ENCODE measurements around the gene SEC24D.

The SEC24D gene

DNA sequence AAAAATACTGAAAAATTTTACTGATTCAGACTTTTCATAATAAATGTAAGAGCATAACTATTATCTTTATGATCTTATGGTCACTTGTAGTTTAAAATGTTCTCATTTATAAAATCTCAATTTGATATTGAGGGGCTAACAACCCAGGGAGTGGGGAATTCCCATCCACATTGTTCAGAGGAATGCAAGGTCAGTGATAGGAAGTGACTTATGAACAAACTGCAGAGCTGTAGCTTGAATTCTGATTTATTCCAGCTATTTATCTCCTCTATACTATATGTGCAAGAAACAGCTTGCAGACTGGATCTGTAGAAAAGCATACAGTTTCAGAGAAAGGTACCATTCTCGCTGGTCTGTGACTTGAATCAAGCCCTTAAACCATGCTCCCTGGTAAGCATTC, 61.6 kb downstream of the SEC24D start:
- DNase-seq (ENCODE audit: low read depth) = no peak

DNA sequence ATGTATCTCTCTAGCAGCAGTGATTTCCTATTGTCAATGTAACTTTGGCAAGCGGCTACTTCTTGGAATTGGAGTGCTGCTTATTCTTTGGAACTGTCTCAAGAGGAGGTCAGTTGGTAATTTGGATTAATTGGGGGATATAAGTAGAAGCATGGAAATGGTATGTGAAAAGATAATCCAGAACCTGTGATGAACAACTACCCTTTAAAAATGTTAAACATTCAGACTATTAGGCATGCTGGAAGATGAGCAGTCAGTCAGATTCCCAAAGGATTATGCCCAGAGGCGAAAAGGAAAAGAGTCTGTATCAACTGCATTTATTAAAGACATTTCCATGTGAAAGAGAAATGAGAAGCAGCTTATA, 62.5 kb downstream of the SEC24D start:
- DNase-seq (ENCODE audit: low read depth) = no peak

DNA sequence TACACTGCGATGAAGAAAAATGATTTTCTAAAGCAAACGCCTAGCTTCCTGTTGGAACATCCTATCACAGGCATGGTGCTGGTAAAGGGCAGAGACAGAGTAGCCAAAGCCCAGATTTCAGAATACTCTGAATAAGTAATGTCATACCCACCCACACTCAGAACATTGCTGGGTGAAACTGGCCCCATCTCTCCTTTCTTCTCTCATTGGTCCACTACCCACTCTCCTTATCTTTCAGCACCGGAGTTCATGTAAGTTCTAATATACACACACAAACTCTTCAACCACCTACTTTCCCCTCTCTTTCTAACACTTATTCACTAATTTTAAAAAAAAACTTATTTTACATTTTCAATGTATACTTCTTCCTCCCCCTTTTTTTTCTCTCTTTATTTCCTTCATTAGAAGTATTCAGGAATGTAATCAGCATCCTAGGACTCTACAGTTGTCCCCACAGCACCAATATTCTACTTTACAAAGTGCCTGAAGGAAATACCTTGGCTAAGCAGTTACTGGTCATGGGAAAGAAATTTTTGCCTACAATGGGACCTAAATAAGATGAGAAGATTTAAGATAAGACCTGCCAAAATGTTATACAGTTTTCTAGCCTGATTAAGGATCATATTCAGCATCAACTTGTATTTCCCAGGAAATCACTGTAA, 63.0 kb downstream of the SEC24D start:
- DNase-seq (ENCODE audit: low read depth) = no peak

DNA sequence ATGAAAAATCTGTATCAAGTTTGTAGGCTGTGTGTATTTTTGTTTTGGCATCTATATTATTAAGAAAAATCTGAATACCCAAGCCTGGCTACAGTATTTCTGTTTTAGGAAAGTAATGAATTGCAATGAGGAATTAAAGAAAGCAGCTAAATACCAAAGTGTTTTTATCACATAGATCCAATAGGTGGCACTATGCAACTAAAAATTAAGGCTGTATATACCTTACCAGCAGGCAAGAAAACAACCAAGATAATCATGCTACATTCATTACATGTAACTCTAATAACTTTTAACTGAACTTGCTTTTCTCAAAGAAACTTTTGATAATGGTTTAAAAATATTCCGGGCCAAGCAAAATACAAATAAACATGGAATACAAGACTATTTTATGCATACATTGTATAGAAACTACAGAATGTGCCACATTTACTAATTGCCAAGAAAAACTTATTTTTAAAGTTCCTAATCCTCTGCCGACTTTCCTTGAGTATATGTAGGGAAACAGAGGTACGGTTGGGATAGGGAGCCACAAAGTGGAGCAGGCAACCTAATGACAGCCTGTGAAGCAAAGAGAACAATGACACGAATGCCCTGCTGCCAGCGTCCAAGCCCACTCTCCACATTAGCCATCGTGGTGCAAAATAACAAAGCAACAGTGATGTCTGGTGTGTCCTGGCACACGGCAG, 63.7 kb downstream of the SEC24D start:
- DNase-seq (ENCODE audit: low read depth) = no peak

DNA sequence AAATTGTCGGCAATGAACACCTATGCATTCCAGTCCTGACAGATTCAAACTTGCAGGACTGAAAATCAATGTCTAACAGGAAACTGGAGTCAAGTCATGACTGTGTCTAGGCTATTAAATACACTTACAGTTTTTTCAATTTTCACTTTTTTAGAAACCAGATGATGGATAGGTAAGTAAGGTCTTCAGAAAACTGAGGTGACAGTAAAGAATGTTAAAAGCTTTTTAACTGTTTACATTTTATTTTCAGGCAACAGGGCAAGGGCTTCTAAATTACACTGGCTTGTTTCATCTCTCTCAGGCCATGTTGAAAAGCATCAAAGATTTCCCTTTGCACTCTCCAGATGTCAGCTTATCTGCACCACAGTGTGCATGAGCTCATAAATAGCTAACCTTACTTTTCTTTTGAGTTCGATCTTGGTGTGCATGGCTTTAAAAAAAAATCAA, 65.2 kb downstream of the SEC24D start:
- no peak for DNase-seq (ENCODE audit: low read depth)

DNA sequence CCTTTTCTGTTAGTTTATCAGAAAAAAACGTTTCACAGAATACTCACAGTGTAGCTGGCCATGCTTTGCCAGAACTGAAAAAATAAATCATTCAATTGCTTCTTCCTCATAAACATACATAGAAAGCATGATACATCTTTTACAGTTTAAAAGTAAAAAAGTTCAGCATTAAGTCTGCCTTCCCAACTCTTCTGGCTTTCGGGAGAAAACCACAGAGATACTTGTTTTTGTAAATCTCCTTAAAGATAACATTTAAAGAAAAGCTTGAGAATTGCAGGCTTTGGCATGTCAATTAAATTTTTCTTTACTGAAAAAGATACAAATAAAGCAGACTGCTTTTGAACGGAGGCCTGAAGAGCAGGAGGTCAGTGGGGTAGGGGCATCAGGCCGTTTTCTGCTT, 66.8 kb downstream of the SEC24D start:
- no peak for DNase-seq (ENCODE audit: low read depth)

DNA sequence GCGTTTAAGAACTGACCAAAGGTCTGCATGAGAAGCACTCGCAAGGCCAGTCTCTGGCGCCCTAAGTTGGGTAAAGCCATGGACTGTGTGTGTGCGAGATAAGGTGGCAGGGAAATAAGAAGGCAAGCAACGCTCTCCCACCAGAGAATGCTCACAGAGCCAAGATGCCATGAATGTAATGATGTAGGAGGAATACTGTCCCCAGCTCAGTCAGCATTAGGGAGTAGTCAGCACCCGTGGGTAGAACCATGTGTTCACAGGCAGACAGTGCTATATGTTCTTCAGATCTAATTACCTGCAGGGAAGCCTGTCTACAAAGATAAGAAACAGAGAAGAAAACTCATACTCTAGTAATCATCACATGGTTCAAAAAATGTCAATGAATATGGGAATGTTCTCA, 68.8 kb downstream of the SEC24D start:
- no peak for DNase-seq (ENCODE audit: low read depth)

DNA sequence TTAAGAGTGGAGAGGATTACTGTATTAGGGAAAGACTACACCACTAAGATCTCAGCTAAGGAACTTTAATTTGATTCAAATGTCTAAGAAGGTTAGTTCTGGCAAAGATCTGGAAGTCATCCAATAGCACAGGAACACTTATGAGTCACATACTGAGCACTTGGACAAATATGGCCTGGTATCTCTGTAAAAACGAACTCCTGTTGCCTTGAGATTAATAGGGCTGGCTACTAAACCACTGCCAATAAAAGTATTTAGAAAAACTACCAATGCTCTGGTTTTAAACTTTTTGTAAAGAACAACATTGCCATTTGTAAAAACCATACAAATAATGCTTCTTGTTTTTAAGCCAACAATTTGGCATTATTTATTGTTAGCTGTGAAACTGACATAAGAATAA, 70.5 kb downstream of the SEC24D start:
- no peak for DNase-seq (ENCODE audit: low read depth)

DNA sequence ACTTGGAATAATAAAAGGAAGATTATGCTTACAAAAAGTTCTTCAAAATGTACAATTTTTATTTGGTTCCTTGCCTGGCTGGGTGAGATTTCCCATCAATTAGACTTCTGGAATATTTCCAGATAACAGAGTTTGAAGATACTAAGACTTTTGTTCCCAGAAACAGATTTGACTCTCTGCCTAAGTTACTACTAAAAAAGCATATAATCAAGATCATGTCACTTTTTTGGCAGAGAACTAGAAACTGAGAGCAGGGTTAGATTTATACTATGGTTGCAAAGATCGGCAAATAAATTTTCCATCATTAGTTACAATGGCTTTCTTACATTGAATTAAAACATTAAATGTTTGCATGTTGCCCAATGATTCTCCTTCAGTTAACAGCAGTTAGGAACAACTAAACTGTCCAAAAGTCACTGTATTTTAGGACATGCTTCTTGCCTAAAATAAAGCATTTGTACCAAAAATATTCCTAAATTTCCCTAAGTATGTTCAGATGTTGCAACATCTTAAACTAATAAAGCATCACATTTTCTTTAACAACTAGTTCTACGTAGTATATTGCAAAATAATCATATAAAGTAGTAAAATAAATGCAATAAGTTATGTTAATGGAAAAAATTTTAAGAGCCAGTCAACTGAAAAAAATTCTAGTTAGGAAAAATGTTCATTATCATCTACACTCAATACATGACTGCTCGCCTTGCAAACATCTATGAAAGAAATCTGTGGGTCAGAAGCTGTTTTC, 73.0 kb downstream of the SEC24D start:
- no peak for DNase-seq (ENCODE audit: low read depth)

DNA sequence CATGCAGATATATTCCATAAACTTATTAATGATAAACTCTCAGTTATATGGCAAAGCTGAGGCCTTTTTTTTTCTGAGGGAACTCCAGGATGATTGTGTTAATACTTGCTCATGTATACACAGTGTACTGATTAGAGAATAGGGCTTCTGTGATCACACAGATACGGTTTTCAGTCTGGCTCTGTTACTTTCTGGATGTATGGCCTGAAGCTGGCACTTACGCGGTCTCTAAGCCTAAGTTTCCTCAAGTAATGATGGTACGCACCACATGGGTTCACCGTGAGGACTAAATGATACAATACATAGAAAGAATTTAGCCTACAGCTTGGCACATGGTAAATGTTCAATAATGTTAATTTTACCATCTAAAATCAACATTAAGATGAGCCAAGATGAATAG, 73.8 kb downstream of the SEC24D start:
- DNase-seq (ENCODE audit: low read depth) = no peak

DNA sequence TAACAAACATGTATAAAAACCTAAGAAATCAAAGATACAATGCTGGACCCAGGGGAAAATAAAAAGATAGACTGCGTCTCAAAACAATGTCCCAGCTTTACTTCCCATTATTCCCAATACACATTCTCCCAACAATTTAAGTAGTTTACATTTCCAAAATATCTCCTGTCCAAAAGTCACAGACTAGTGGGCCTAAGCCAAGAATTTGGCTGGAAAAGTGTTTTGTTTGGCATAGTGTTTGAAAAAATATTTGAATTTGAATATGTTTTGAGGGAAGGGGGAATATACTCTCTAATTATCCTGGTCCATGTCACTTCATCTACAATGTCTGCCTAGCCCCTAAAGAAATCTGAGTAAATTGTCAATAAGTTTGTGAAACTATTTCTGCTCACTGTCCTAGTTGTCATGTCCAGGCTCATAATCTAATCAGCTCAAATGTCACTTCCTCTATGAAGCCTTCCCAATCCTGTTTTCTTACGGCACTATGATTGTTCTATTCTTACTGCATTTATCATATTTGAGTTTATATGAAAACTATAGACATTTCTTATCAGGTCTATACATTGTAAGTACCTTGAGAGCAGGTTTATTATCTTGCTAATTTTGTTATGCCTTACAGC, 74.4 kb downstream of the SEC24D start:
- no peak for DNase-seq (ENCODE audit: low read depth)

DNA sequence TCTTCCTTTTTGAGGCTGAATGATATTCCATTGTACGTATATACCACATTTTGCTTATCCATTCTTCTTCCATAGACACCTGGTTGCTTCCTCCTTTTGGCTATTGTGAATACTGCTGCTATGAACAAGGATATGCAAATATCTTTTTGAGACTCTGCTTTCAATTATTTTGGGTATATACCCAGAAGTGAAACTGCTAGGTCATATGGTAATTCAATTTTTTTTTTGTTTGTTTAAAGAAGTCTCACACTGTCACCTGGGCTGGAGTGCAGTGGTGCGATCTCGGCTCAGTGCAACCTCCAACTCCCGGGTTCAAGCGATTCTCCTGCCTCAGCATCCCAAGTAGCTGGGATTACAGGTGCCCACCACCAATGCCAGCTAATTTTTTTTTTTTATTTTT, 75.4 kb downstream of the SEC24D start:
- DNase-seq (ENCODE audit: low read depth) = no peak

DNA sequence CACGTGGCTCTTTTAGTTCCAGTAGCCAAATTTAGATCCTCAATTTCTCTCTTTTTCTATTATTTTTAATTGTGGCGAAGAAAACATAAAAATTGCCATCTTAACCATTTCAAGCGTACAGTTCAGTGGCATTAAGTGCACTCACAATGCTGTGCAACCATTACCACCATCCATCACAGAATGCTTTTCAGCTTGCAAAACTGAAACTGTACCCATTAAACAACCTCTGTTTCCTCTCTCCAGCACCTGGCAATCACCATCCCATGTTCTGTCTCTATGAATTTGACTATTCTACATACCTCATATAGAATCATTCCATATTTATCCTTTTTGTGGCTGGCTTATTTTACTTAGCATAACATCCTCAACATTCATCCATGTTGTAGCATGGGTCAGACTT, 75.8 kb downstream of the SEC24D start:
- DNase-seq (ENCODE audit: low read depth) = no peak

DNA sequence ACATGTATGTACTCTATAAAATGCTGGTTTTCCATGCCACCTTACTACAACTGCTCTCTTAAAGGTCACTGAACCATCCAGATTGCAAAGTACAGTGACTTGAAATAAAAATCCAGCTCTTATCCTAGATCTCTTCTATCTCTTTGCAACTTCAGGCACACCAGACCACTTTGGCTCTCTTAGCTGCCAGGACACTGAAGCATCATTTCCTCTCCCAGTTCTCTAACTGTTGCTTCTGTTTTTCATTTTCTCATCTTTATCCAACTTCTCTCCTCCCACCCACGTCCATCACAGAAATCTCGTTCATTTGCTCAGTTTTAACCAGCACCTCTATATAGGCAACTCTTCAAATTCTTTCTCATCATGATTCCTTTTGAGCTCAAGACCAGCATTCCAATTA, 76.4 kb downstream of the SEC24D start:
- DNase-seq (ENCODE audit: low read depth) = no peak

DNA sequence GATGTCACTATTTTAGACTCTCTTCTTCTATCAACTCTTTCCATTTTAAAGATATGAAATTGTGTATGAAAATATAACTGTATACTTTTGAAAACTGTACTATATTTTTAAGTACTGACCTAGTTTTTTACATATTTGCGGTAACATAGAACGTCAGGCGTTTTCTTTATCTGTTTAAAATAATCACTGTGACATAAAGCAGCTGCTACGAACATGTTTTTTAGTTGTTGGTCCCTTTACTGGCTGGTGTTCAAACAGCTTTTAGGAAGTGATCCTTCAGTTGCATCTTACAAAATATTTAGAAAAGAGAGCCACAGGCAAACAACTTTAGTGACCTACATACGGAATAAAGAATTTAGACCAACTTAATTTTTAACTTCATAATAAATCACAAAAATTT, 77.6 kb downstream of the SEC24D start:
- DNase-seq (ENCODE audit: low read depth) = no peak

DNA sequence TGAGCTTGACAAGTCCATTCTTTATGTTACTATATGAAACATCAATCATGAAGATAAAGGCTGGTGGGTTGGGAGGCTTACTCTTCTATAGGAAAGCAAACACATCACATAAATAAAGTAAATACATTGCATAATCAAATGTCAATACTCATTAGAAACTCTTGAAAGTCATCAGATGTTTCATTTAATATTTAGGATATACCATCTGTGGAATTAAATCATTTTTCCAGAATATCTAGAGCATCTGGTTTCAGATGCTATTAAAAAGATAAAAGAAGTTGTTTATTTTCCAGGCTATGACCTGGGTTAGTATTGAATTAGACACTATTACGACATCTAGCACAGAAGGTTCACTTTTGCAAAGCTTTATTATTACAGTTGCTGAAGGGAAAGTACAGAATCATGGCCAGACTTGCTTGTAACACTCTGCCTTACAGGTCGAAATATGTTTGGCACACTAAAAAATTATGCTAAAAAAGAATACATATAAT, 78.1 kb downstream of the SEC24D start:
- DNase-seq (ENCODE audit: low read depth) = no peak

DNA sequence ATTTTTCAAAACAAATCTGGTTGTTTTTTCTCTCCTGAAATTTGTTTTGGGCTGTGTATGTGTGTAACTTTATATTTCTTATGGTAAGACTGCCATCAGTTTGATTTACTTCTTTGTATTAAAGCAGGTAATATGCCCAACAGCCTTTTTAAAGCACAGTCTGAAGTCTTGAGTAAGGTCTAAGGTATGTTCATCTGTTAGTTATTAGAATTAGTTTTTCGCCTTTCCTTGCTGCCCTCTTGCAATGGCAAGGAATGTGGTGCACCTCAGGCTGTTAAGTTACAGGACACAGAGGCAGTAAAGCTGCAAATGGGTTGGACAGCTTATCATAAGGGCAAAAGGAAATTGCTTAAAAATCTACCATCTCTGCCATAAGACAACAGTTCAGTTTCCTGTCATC, 79.0 kb downstream of the SEC24D start:
- no peak for DNase-seq (ENCODE audit: low read depth)

DNA sequence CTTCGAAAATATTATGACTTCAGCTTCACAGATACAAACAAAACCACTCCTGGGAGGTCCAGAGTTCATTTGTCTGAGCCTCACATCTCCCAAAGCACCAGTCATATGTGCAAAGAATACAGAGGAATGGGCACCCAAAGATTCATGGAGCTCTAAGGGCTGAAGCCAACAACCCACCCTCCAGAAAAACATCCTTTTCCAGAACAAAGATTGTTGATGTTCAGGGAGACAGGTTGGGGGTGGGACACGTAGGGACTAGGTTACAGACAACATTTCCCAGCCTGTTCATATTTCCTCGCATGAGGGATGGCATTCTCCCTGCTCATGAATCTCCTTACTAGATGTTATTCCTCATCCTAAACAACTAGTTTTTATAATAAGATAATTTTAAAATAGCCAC, 79.5 kb downstream of the SEC24D start:
- DNase-seq (ENCODE audit: low read depth) = no peak

DNA sequence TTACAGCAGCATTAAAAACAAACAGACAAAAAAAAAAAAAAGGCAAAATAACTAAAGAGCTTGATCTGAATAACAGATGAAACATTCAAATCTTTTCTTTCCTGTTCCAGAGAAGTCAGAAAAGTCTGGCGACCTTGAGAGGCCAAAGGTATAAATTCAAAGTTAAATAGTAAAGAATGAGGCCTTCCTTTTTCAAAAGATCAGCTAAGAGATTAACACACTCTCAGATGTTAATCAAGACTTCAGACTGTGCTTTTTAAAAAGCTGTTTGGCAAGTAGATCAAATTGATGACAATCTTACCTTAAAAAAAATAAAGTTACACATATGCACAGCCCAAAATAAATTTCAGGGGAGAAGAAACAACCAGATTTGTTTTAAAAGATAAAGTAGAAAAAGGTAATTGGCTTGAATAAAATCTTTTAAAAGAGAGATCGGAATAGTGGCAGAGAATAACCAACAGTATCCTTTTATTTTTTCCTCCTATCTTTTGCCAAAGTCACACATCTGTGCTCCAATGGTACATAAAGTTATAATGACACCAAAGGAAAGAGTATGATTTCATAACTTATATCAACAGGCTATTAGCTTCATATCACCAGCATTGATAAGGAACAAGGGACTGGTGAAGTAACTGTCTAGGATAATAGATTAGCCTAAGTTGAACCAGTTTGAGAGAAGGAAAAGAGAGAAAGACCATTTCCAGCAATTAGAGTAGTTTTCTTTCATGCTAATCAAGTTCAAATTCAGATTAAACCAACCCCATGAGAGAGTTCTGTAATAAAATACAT, 80.3 kb downstream of the SEC24D start:
- DNase-seq (ENCODE audit: low read depth) = no peak

DNA sequence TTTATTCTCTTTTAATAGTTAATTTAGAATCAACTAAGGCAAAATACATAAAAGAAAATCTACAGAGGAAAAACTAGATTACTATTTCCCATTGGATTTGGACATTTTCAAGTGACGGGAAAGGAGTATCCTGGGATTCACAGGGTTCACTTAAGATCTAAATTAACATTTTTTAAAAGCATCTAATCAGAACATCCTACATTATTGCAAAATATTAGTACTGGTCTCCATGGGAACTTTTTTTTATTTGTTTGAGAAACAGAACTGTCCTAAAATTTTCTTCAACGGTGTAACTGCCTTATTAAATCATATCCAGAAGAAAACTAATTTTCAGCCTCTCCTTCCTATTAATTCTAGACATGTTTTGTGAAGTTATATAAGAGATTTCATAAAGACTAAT, 81.0 kb downstream of the SEC24D start:
- no peak for DNase-seq (ENCODE audit: low read depth)

DNA sequence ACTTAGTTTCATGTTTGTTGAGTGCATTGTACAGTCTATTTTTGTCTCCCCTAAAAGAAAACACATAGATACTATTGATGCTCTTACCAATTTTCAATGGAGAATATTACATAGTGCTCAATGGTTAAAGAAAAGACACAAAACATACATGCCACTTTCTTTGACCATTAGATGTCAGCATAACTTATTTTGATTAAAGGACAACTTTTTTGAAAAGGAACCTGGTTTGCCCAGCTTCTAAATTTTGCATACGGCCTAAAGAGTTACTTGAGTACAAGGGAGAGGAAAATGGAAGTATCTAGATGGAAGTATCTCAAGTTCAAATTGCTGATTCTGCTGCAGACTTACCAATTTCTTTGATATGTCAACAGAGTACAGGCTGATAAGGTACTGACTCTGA, 82.2 kb downstream of the SEC24D start:
- DNase-seq (ENCODE audit: low read depth) = no peak

DNA sequence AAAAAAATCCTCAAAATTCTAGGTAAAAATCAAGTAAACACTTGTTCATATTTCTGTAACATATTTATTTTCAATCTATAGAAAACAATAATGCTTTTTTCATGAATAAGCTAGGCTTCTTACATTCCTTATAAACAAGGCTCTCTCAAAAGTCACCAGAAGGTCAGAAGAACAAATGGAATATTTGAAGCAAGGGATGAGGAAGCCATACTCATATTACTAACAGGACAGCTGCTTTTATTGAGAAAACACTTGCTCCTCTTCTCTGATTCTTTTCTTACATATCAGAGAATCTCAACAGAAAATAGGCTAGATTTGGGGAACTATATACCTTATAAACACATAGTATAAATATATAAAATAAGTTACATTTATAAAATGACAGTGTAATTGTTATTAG, 82.8 kb downstream of the SEC24D start:
- no peak for DNase-seq (ENCODE audit: low read depth)
